NCI-H2081 treated with DMSO at 0.1 percent for 48 hours (cell line): ENCODE data around the gene NTRK3.

Experiments
- DNase-seq: peaks from one replicate; lab custom pipeline; 2025; lab: John Stamatoyannopoulos, UW

NTRK3 gene

DNA sequence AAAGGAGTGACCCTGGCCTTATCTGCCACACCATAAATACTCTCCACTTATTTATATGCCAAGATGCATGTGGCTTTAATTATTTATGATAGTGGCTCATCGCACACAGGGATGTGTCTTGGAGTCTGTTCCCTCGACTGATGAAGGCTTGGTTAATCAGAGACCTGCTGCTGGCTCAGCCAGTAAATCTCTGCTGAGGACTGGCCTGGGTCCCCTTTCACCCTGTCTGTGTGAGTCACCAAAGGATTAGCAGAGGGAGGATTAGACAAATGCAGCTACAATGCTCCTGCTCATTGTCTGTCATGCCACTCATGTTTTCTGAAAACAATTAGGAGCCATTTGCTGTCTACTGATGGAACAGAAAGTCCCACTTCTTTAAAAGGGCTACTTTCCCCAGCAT is 226.8 kb downstream of the NTRK3 start:
- DNase-seq: no peak

DNA sequence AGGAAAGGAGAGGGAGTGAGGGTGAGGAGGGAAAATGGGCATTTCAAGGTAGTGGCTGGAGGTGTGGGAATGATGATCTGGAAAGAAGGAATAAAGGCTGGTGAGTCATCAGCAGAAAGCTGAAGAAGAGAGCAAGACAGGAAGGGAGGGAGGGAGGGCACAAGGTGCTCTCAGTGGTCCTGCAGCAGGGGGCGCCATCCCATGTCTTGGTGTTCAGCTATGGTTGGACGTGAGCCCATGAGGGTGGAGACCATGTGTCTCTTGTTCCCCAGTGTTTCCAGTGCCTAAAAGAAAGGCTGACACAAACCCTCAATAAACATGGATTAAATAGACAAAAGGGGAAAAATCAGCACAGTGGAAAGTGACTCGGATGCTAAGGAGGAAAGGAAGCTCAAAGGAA is 228.5 kb downstream of the NTRK3 start:
- DNase-seq: no peak

DNA sequence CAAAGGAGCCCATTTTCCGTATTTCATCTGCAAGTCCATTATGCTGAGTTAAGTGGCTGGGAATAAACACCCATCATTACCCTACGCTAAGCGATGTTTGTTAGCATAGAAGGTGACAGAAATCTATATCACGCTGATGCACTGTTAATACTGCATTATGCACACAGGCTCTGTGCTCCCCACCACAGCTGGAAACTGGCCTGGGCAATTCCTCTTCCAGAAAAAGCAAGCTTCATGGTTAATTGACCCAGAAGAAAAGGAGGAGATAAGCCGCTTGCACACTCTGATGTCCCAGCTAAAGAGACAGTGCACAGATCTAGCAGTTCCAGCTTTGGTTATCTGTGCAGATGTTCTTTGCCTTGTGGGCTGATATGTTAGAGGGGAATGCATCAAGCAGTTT is 232.6 kb downstream of the NTRK3 start:
- DNase-seq: no peak

DNA sequence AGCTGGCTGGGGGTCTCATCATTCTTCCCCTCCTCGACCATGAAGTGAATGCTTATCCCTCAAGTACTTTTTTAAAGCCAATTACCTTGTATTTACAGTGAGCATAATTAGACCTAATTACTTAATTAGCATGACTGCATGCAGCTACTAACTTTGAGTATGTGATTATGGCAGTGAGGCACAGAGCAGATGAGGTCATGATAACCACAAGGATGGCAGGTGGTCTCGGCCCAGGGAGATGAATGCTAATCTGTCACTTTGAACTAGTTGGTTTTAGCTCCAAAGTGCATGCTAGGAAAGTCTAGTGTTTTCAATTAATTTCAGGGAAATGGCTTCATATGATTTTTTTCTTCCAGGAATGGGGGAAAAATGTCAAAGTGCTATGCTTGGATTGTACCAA is 233.8 kb downstream of the NTRK3 start:
- DNase-seq: no peak

DNA sequence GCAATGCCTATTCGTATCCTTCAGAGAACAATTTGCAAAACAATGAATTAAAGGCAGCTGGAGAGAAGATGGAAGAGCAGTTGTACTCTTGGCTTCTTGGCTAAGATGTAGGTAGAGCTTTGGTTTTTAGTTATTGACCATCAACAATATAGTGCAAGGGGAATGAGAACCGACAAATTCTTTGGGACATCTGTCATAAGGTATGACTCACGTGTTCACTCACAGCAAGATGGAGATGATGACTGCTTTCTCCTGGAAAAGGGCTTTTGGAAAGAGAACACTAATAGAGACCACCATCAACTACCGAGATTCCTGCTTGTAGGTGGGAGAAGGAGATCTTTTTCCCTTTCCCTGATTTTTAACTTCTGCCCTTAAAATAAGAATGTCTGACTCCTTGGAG is 234.9 kb downstream of the NTRK3 start:
- no peak for DNase-seq

DNA sequence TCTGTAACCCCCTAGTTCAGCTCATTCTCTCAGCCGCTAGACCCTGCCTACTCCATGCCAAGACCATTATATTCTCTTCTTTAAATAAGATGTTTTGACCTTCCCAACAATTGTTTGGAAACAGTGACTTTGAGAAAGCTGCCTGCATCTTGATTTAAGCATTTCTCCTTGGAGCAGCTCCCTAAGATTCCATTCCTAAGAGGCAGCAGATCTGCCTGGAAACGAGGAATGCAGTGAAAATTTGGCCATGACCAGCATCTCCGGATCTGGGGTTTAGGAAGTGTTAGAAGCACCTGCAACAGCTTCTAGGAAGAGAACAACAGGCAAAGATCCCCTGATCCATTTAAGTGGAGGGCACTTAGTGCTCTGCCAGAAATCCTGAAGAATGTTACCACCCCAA is 235.7 kb downstream of the NTRK3 start:
- DNase-seq: no peak

DNA sequence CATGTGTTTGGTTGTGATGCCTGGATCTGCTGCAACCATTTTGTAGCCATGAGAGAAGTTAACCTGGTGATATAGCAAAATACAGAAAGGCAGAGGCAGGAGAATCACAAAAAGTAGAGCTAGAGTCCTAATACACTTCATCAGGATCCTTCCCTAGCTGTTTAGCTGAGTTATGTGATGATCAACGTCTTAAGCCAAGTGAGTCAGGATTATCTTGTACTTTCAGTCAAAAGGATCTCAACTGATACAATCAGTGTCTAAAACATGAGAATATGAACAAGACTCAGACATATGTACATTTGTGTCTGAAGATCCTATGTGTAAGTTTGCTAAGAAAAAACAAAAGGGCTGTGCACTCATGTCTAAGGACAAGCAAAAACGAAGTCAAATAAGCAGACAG is 236.9 kb downstream of the NTRK3 start:
- DNase-seq: no peak

DNA sequence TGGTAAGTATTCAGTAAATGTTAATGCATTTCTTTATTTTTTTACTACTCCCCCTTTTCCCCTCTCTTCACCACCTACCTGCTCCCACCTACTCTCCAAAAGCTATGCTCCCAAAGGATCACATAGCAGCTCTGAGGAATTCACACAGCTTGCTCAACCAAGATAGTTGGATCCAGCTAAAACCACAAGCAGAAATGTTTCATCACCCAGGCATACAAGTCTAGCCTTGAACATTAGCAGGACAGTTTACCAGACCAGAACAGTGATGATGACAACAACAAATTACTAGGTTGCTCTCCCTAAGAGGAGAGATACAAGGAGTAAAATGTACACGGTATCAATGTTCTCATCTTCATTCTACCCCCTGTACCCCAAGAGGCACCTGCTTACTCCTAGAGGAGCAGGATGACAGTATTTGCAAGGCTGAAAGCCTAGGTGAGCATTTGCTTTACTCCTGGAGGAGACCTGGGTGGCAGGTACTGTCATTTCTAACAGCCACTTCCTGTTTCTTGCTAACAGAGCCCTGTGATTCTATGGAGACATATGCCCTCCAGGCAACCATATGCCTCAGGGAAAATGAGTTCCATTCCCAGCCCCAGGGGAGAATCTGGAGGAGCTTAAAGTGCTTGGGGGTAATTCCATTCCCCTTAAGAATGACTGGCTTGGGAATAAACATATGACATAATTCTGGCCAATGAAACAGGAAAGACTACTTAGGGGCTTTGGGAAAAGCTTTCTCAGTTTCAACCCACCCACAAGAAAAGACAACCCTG is 237.5 kb downstream of the NTRK3 start:
- no peak for DNase-seq

DNA sequence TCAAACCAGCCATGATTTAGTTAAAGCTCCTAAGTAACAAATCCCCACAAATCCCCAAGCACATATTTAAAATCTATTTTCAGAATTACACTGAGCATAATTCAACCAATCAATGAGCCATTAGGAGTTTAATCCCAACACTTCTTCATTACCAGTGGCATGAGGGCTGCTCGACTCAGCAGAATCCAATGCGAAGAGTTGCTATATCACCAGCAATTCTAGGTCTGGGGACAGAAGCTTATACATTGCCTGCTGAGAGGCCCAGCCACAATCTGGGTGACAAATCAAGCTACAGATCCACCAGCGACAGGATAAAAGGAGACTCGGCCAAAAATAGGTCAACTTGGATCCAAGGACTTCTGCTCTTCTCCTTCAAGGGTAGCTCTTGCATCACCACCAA is 238.8 kb downstream of the NTRK3 start:
- no peak for DNase-seq

DNA sequence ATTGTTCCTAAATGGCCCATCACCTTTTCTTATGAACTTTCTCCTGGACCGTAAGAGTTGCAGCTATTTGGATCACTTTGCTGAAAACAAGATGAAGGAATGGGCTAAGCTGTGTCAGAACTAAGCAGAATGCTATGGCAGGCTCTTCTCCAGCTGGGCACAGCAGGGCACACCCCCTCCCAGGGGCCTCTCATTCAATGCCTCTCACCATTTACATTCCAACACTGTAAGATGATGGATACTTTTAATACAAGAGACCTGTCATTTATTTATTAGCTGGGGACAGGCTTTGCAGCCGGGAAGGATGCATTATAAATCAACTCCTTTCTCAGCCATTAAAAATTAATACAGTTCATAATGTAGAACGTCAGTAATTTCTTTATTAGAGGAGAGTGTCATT is 240.1 kb downstream of the NTRK3 start:
- DNase-seq: no peak

DNA sequence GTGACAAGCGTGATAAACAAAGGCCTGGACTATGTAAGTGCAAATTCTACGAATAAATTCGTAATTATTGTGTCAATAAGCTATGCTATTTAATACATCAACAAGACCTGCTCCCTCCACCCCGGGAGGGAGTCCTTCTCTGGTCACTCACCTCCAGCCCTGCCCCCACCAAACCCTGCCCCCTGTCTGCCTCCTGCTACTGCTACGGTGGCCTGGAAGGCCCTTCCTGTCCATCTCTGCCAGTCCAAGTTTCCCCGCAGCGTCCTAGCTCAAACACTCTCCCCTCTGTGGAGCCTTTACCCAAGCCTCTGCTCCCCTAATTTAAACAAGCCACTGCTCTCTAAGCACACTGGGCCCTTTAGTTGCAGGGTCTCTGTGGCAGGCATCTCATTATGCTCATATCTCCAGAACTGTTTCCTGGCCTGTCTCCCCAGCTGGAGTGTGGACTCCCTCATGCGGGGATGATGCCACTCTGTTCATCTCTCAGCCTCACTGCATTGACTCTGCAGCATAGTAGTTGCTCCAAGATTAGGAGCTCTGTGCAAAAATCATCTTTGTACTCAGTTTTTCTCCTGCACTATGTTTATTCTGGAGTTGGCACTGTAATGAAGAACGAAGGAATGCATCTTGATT is 241.2 kb downstream of the NTRK3 start:
- DNase-seq: no peak

DNA sequence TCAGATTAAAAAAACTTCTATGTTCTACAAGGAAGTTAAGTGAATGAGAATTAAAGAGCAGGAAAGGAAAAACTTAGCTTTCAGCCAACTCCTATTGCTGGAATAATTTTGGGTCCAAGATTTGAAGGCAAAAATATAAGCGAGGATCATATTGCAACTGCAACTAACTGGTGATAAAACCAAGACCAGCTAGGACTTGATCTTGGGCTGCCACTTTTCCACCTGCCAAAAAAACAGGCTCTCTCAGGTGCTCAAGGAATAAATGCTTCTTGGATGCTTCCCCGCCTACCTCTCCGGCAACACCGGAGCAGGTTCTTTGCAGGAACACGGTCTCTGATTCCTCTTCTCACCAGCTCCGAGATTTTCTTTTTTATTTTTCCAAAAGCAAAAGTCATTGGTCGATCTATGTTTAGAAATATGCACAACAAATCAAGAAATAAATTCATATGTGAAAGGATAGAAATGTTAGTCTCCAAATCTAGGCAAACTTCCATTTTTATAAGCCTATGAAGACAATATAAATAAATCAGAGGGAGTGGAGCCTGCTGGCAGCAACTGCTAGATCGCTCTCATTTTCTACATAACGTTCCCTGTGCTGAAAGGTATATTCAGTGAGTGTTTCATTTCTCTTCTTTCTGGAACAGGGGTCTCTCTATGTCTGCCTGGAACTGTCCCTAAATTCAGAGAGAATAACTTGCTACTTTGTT is 241.9 kb downstream of the NTRK3 start:
- no peak for DNase-seq

DNA sequence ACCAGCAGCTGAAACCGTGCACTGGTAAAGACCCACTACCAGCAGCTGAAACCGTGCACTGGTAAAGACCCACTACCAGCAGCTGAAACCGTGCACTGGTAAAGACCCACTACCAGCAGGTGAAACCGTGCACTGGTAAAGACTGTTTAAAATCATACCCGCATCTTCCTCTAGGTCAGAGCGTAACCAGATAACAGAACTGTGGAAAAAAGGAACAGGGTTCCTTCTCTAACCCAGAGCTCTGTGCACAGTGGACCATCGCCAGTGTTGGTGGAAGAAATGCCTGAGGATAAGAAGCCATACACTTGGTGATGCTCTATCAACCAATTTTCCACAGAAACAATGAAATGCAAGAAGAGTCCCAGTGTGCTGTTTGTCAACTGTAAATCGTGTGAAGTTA is 243.4 kb downstream of the NTRK3 start:
- no peak for DNase-seq

DNA sequence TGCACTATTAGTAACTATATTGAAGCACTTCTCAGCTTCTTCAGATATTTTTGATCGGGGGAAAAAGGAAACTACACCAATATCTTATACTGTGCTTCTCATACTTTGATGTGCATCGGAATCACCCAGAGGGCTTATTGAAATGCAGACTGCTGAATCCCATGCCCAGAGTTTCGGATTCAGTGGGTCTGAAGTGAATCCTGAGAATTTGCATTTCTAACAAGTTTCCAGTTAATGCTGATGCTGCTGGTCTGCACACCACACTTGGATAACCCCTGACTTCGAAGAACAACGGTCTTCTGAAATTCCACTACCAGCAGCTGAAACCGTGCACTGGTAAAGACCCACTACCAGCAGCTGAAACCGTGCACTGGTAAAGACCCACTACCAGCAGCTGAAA is 243.9 kb downstream of the NTRK3 start:
- DNase-seq: no peak

DNA sequence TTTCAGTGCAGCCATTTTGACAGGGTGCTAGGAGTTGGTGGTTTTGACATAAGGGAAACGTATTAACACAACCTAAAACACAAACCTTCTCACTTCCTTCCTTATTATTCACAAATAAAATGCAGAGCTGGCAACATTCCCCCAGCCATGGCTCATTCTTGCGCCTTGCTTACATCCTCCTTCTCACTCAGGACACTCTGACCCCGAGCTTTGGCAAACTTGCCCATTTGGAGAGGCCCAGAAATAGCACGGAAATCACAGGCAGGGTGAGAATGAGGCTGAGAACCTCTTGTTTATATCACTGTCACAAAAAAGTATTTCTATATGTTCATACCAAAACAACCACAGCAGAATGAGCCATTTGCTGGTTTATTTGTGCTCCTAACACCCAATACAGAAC is 244.3 kb downstream of the NTRK3 start:
- DNase-seq: no peak

DNA sequence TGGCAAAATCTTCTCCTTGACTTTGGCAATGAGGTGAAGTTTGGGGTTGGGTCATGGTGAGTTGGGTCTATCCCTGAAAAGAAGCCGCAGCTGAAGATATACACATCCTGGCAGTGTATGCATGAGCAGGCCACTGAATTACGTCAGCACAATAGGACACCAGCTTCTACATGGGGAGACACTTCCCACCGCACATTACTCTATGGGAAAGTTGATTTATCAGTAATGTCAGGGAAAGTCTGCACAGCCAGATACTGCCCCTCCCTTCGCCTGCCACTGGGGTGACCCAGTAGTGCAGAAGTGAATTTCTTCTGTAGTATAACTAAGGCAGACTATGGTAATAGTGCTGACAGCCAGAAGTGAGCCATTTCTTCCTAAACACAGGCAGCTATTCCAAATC is 245.0 kb downstream of the NTRK3 start:
- no peak for DNase-seq

DNA sequence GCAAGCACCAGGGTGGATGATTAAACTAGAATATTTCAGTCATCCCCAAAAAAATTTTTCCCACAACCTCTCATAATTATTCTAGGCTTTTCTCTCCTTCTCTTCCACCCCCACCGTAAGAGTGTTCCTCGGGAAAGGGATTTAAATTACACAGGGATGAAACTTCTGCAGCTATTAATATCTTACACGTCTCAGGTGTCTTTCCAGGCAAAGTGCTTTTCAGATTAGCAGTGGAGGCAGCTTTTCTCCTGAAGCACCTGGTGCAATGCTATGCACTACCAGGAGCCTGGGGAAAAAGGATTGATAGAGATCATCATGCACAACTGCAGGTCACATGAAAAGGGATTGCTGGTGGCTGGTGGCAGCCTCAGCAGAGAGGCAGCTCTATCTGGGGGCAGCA is 250.4 kb downstream of the NTRK3 start:
- no peak for DNase-seq

DNA sequence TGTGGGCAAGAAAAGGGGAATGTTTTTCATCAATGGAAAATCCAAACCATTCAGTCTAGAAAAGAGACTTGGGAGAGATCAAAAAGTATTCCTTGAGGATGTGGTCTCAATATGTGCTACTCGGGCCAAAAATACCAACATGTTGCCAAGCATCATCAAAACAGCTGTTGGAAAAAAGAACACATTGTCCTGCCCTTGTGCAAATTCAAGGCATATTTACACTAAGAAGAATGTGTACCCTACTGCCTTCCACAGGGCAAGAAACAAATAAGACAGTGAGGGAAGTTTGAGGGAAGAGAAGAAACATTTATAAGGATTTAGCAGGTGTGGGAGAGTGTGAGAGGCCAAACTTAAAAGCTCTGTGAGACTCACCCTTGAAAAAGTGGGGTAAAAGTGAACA is 252.1 kb downstream of the NTRK3 start:
- DNase-seq: no peak

DNA sequence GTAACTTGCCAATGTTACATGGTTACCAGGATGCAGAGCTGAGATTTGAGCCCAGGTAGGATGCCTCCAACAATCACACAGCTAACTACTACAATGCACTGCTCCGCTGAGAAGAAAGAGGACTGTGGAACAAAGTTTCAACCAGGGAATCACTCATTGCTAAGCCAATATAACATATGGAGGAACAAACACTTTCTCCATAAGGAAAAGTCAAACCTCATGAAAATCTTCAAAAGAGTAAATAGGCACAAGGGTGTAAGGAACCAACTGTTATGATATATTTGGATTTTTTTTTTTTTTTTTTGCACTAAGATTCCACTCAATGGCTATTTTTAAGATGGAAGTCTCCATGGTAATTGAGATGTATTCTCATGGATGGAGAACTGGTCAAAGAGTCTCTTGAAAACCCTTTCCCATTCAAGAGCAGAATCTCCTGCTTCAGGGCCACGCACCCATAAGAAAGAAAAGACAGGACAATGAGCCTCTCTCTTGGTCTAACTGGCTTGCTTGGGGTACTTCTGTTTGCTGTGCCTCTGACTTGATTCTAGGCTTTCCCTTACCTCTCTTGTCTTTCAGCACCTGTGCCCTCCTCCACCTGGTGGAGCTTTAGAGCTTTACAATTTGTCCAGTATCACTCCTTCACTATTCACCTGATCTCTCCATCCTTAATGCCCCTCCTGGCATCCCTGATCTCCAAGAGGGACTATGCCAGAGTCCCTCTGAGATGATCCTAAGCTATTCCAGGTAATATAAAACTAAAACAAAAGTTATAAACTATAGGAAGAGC is 252.8 kb downstream of the NTRK3 start:
- no peak for DNase-seq

DNA sequence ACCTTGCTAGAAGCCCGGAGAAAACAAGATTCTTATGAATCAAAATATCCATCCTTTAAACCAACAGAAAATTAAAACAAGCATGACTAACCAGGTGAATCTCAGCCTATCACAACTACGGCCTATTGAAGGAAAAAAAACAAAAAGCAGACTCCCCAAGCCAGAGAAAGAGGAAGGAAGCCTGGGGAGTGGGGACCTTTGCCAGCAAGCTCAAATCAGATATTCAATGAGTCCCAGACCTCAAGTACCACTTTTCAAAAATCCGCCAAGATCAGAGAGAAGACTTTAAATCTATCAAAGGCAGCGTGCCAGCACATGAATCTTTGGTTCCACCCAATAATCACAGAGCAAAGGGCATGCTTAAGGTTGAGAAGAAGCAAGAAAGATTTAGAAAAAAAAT is 253.8 kb downstream of the NTRK3 start:
- DNase-seq: no peak

DNA sequence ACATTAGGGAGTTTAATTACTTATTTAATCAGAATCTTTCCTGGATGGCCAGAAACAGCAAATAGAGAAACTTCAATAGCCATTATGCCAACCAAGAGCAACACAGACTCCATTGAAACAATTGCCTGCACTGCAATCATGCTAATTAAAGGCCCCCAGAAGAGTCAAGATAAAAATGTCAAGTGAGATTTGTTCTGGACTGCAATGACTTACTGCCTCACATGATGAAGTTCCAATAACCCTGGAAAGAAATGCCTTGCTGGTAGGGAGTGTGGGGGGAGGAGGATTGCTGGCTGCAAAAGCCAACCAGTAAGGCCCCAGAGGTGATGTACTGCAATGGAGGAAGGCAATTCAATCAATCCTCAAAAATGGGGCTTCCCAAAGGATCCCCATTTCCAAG is 257.9 kb downstream of the NTRK3 start:
- DNase-seq: no peak

DNA sequence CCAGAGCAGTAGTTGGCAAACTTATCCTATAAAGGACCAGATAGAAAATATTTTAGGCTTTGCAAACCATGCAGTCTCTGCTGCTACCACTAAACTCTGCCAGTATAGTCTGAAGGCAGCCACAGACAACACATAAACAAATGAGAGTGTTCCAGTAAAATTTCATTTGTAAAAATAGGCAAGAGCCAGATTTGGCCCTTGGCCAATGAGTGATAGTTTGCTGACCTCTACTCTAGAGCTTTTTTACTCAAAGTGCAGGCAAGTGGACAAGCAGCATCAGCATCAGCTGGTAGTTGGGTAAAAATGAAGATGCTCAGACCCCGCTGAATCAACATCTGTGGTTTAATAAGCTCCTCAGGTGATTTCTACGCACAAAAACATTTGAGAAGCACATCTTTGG is 269.8 kb downstream of the NTRK3 start:
- DNase-seq: no peak

DNA sequence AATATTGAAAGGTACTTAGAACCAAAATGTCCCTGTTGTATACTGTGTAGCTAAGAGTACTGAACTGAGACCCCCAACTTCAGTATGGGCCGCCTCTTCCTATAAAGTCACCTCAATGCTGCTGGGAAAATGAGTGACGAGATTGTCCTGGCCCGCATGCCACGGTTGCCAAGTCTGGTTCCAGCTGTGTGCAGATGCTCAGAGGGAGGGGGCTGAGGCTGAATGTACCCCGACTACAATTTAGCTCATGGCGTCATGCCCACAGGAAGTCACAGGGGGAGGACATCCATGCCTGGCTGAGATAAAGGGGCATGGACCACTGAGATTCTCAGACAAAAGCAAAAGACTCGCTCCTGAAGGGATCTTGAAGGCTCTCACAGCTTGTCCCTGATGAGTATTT is 271.1 kb downstream of the NTRK3 start:
- no peak for DNase-seq
